IMR-90 (cell line): ENCODE data around the gene DHRS13. TPM values are rescaled to one million over a fixed set of nuclear protein-coding genes. Genes with fewer than 3 reads are reported as not detected.

Experiments used
- ATAC-seq: fragments of 200-7000 bp; cut with Tn5 transposase; 2 replicates; pipeline ENCODE4 v1.9.1; 2020; ENCODE audit warnings: low read depth, mild to moderate bottlenecking, moderate library complexity
- BruUV-seq: library from RNA; stranded (reverse); fragments of 400-500 nt; replicated peaks from 2 replicates; lab custom pipeline; 2021; lab: Mats Ljungman, UMichigan
- CTCF ChIA-PET: fragments of 300-600 bp; formaldehyde crosslinking; extraction: SDS; loops from one replicate; lab custom pipeline; 2021; ENCODE audit warnings: antibody characterized with exemption; lab: Yijun Ruan, JAX
- POLR2A ChIA-PET: fragments of 300-600 bp; sonication (Branson Sonifier 250); formaldehyde crosslinking; loops from one replicate; lab custom pipeline; 2022; ENCODE audit warnings: antibody characterized with exemption; ENCODE audit not compliant: unreplicated experiment; lab: Charles Lee
- DNase-seq: peaks from one replicate; pipeline ENCODE4 v3.0.0; 2013
- H2AFZ ChIP-seq: replicated peaks from 2 replicates; pipeline ENCODE3; 2013; ENCODE audit warnings: low read length, mild to moderate bottlenecking; ENCODE audit not compliant: poor library complexity
- H2AK5ac ChIP-seq: 2 replicates; pipeline ENCODE4 v1.6.1; 2013; ENCODE audit warnings: low read depth, low read length, inconsistent platforms
- H2AK9ac ChIP-seq: replicated peaks from 2 replicates; pipeline ENCODE3; 2013; ENCODE audit warnings: mild to moderate bottlenecking, low read depth, low read length, moderate library complexity; ENCODE audit not compliant: poor library complexity
- H2BK120ac ChIP-seq: 2 replicates; pipeline ENCODE4 v1.6.1; 2013; ENCODE audit warnings: low read depth, low read length, inconsistent platforms
- H2BK15ac ChIP-seq: 3 replicates; pipeline ENCODE4 v1.6.1; 2013; ENCODE audit warnings: low read depth, low read length, inconsistent platforms
- H2BK20ac ChIP-seq: 2 replicates; pipeline ENCODE4 v1.6.1; 2013; ENCODE audit warnings: low read depth, mild to moderate bottlenecking, inconsistent platforms, low read length, moderate library complexity
- H2BK5ac ChIP-seq: 2 replicates; pipeline ENCODE4 v1.6.1; 2013; ENCODE audit warnings: mild to moderate bottlenecking, low read depth, low read length, inconsistent platforms; ENCODE audit not compliant: poor library complexity, severe bottlenecking
- H3K14ac ChIP-seq: replicated peaks from 2 replicates; pipeline ENCODE4 v1.6.1; 2013; ENCODE audit warnings: low read depth, low read length, inconsistent platforms
- H3K18ac ChIP-seq: 2 replicates; pipeline ENCODE4 v1.6.1; 2013; ENCODE audit warnings: low read depth, low read length, control low read depth
- H3K23ac ChIP-seq: 2 replicates; pipeline ENCODE4 v1.6.1; 2013; ENCODE audit warnings: low read depth, low read length, inconsistent platforms
- H3K27ac ChIP-seq: 2 replicates; pipeline ENCODE4 v1.5.1; 2013; ENCODE audit warnings: mild to moderate bottlenecking, control low read depth, low read length; ENCODE audit not compliant: insufficient read depth
- H3K27me3 ChIP-seq: 2 replicates; pipeline ENCODE4 v1.6.1; 2013; ENCODE audit warnings: low read length; ENCODE audit not compliant: control insufficient read depth, insufficient read depth
- H3K36me3 ChIP-seq: 2 replicates; pipeline ENCODE4 v1.6.1; 2013; ENCODE audit warnings: low read length, mixed read lengths; ENCODE audit not compliant: control insufficient read depth, insufficient read depth
- H3K4ac ChIP-seq: 2 replicates; pipeline ENCODE4 v1.6.1; 2013; ENCODE audit warnings: low read depth, low read length, inconsistent platforms
- H3K4me1 ChIP-seq: 2 replicates; pipeline ENCODE4 v1.6.1; 2013; ENCODE audit warnings: low read length, mixed read lengths; ENCODE audit not compliant: control insufficient read depth, insufficient read depth
- H3K4me2 ChIP-seq: 2 replicates; pipeline ENCODE4 v1.6.1; 2013; ENCODE audit warnings: low read depth, mild to moderate bottlenecking, control low read depth, low read length, moderate library complexity
- H3K4me3 ChIP-seq: 2 replicates; pipeline ENCODE4 v1.5.1; 2013; ENCODE audit warnings: low read depth, mild to moderate bottlenecking, control low read depth, low read length, moderate library complexity; ENCODE audit not compliant: insufficient read depth
- H3K56ac ChIP-seq: 2 replicates; pipeline ENCODE4 v1.6.1; 2013; ENCODE audit warnings: low read length, inconsistent platforms; ENCODE audit not compliant: insufficient read depth; ENCODE audit errors: extremely low read depth
- H3K79me1 ChIP-seq, 2 experiments: 2 replicates each; pipeline ENCODE4 v1.6.1; 2013; ENCODE audit warnings: low read length in 2 of 2, inconsistent platforms in 1 of 2, low read depth in 1 of 2
- H3K9ac ChIP-seq: 2 replicates; pipeline ENCODE4 v1.6.1; 2013; ENCODE audit warnings: low read depth, low read length, control low read depth
- H3K9me1 ChIP-seq: 2 replicates; pipeline ENCODE4 v1.6.1; 2013; ENCODE audit warnings: low read length, inconsistent platforms; ENCODE audit not compliant: insufficient read depth
- H3K9me3 ChIP-seq: 2 replicates; pipeline ENCODE4 v1.6.1; 2013; ENCODE audit warnings: low read length; ENCODE audit not compliant: control insufficient read depth, insufficient read depth
- H4K20me1 ChIP-seq: 2 replicates; pipeline ENCODE4 v1.6.1; 2013; ENCODE audit warnings: low read length, inconsistent platforms; ENCODE audit not compliant: insufficient read depth
- H4K5ac ChIP-seq: 2 replicates; pipeline ENCODE4 v1.6.1; 2013; ENCODE audit warnings: mild to moderate bottlenecking, low read depth, low read length, control low read depth
- H4K8ac ChIP-seq, 2 experiments: 2 replicates each; pipeline ENCODE4 v1.6.1; 2013; ENCODE audit warnings: low read depth in 2 of 2, low read length in 2 of 2, control low read depth in 1 of 2, inconsistent platforms in 1 of 2
- H4K91ac ChIP-seq: 2 replicates; pipeline ENCODE4 v1.6.1; 2013; ENCODE audit warnings: low read depth, low read length, inconsistent platforms; ENCODE audit not compliant: insufficient read depth
- BHLHE40 ChIP-seq: fragments of 150-350 bp; IDR thresholded peaks from 2 replicates; pipeline ENCODE4 v1.6.1; 2016; ENCODE audit warnings: mild to moderate bottlenecking, low read depth, low read length
- CEBPB ChIP-seq: IDR thresholded peaks from 2 replicates; pipeline ENCODE4 v1.6.1; 2012; ENCODE audit warnings: low read depth, low read length, improper control_type of control experiment
- CHD1 ChIP-seq: IDR thresholded peaks from 2 replicates; pipeline ENCODE4 v1.6.1; 2012; ENCODE audit warnings: low read depth, low read length, improper control_type of control experiment
- CTCF ChIP-seq: conservative IDR thresholded peaks from 2 replicates; pipeline ENCODE4 v1.5.1; 2012; ENCODE audit warnings: mild to moderate bottlenecking, low read depth, low read length, improper control_type of control experiment
- ELK1 ChIP-seq: fragments of 150-350 bp; IDR thresholded peaks from 2 replicates; pipeline ENCODE4 v1.6.1; 2016; ENCODE audit warnings: low read depth, mild to moderate bottlenecking, low read length, moderate library complexity, borderline replicate concordance
- FOS ChIP-seq: fragments of 150-350 bp; IDR thresholded peaks from 2 replicates; pipeline ENCODE4 v1.6.1; 2016; ENCODE audit warnings: low read depth, low read length
- MAFK ChIP-seq: IDR thresholded peaks from 2 replicates; pipeline ENCODE4 v1.6.1; 2012; ENCODE audit warnings: low read depth, low read length, improper control_type of control experiment
- MAZ ChIP-seq: IDR thresholded peaks from 2 replicates; pipeline ENCODE4 v1.6.1; 2012; ENCODE audit warnings: low read depth, mild to moderate bottlenecking, low read length, improper control_type of control experiment, moderate library complexity, borderline replicate concordance
- MXI1 ChIP-seq: IDR thresholded peaks from 2 replicates; pipeline ENCODE4 v1.6.1; 2012; ENCODE audit warnings: low read depth, mild to moderate bottlenecking, low read length, moderate library complexity, borderline replicate concordance
- NFE2L2 ChIP-seq: fragments of 150-350 bp; IDR thresholded peaks from 2 replicates; pipeline ENCODE4 v1.6.1; 2016; ENCODE audit warnings: low read depth, mild to moderate bottlenecking, low read length
- RAD21 ChIP-seq: IDR thresholded peaks from 2 replicates; pipeline ENCODE4 v1.6.1; 2012; ENCODE audit warnings: low read length, improper control_type of control experiment
- RCOR1 ChIP-seq: IDR thresholded peaks from 2 replicates; pipeline ENCODE4 v1.6.1; 2012; ENCODE audit warnings: mild to moderate bottlenecking, low read length, improper control_type of control experiment; ENCODE audit not compliant: insufficient replicate concordance
- RFX5 ChIP-seq: IDR thresholded peaks from 2 replicates; pipeline ENCODE4 v1.8.0; 2012; ENCODE audit warnings: low read depth, mild to moderate bottlenecking, low read length, moderate library complexity
- SMC3 ChIP-seq: fragments of 150-350 bp; IDR thresholded peaks from 2 replicates; pipeline ENCODE4 v1.6.1; 2016; ENCODE audit warnings: low read depth, mild to moderate bottlenecking, antibody characterized with exemption, low read length, moderate library complexity
- USF2 ChIP-seq: fragments of 150-350 bp; IDR thresholded peaks from 2 replicates; pipeline ENCODE4 v1.6.1; 2017; ENCODE audit warnings: mild to moderate bottlenecking, antibody characterized with exemption, low read length, low read depth
- WGBS, 2 experiments: methylation state at CpG; one replicate each; pipeline versions ENCODE4 v1.1.5 to v1.1.7; 2013; ENCODE audit warnings: missing lambda C conversion rate in 2 of 2; ENCODE audit not compliant: insufficient read length in 1 of 2; ENCODE audit errors: extremely low coverage in 2 of 2; 5-methylcytosine and 5-hydroxymethylcytosine counted together
- dilution Hi-C: fragments of 300-500 bp; cut with HindIII; formaldehyde crosslinking; loops from one replicate; pipeline ENCODE4 v1.14.3; 2018; ENCODE audit warnings: low sequenced_read_pairs; ENCODE audit not compliant: unreplicated experiment
- in situ Hi-C: fragments of 300-500 bp; cut with MboI; formaldehyde crosslinking; loops from 3 replicates; pipeline ENCODE4 v1.14.3; 2019; ENCODE audit warnings: low sequenced_read_pairs, inconsistent platforms, mixed read lengths
- intact Hi-C: fragments of 100-400 bp; cut with micrococcal nuclease; formaldehyde crosslinking; loops from 2 replicates; pipeline ENCODE4 v1.10.0; 2022
- polyA plus RNA-seq, 3 experiments: library from polyadenylated mRNA; depleted of rRNA; stranded (reverse); fragments of >200 nt; gene quantifications; 2 replicates each; pipeline ENCODE4 v1.2.3, GENCODE V29; 2012; ENCODE audit warnings: low replicate concordance in 1 of 3
- total RNA-seq: library from RNA; depleted of rRNA; stranded (reverse); fragments of >200 nt; gene quantifications from 2 replicates; pipeline ENCODE4 v1.2.3, GENCODE V29; 2012

Gene DHRS13
- total and polyA plus RNA-seq, 2 of the 4 experiments (the other 2 are of a cell fraction), result 2.7 to 3.9 TPM

GRCh38 chr17:28885951-28886350 is 16.9 kb downstream of the DHRS13 start:
- no peak overlapping the region for H3K4me2 ChIP-seq
- no peak overlapping the region for H3K14ac ChIP-seq
- no peaks in the 10 kb centered on the region for H3K27me3 ChIP-seq
- no peak overlapping the region for H3K4ac ChIP-seq
- in situ Hi-C loops, result no loop called here
- H3K9me1 ChIP-seq, result no peaks in the 10 kb centered on the region
- H2BK15ac ChIP-seq, result no peak overlapping the region
- TF ChIP-seq MAFK (no peak), SMC3 (no peak), USF2 (no peak), NFE2L2 (no peak), MAZ (no peak), CEBPB (no peak), BHLHE40 (no peak), MXI1 (no peak), ELK1 (no peak), FOS (no peak), RFX5 (no peak), RCOR1 (no peak), CHD1 (no peak), CTCF (no peak), RAD21 (no peak)
- peaks cover 2 to 3% of the 10 kb centered on the region in 2 experiments for H3K79me1 ChIP-seq
- no peak overlapping the region for H3K4me3 ChIP-seq
- H2BK20ac ChIP-seq, result no peak overlapping the region
- H4K91ac ChIP-seq, result no peak overlapping the region
- H2BK120ac ChIP-seq, result no peak overlapping the region
- no peak for DNase-seq
- H2AK9ac ChIP-seq, result no peak overlapping the region
- no peak overlapping the region for H3K27ac ChIP-seq
- dilution Hi-C loops, result no loop called here
- no peaks in the 10 kb centered on the region for H3K4me1 ChIP-seq
- CTCF ChIA-PET, result interaction anchor here (1.2 kb wide), 1 partner anchor 159 kb away, joined by 3 read pairs; no protein-coding TSS in a partner anchor
- ATAC-seq, result no peak
- peaks cover 50% of the 10 kb centered on the region for H3K36me3 ChIP-seq
- no peak overlapping the region for H2AFZ ChIP-seq
- POLR2A ChIA-PET, result no interaction called here
- no CpG with 5 or more reads among the region's 10 CpGs for WGBS, 2 experiments
- peaks cover 8% of the 10 kb centered on the region; the same call in 1 of the 2 replicates for H4K20me1 ChIP-seq
- no peak overlapping the region for H3K23ac ChIP-seq
- no peak overlapping the region for H2AK5ac ChIP-seq
- H3K9me3 ChIP-seq, result no peaks in the 10 kb centered on the region
- H3K18ac ChIP-seq, result no peak overlapping the region
- no peak overlapping the region for H4K8ac ChIP-seq
- intact Hi-C loops, result no loop called here
- no peak overlapping the region for H3K9ac ChIP-seq
- no TSS peak for BruUV-seq
- no peak overlapping the region for H2BK5ac ChIP-seq
- no peak overlapping the region for H3K56ac ChIP-seq
- H4K5ac ChIP-seq, result no peak overlapping the region
